ENCODE results near the gene CTNND2. TPM values are rescaled to one million over a fixed set of nuclear protein-coding genes. Genes with fewer than 3 reads are reported as not detected.
"Not testable (repeated sequence)": the region's sequence is repeated elsewhere in the genome, so short reads cannot be mapped to it uniquely, and the experiment has no call there.

Gene CTNND2
- total and polyA plus RNA-seq, 5 donors from 2014 or later = not detected

- no peaks in the 10 kb centered on the region for H3K36me3 Mint-ChIP-seq
- no peaks in the 10 kb centered on the region for H3K4me1 ChIP-seq (ENCODE audit: control insufficient read depth, insufficient read depth, low read length, poor library complexity, severe bottlenecking)
- H3K4me3 ChIP-seq (ENCODE audit: low read depth, low read length) = no peak overlapping the region
- no peak for DNase-seq
- H3K4me3 Mint-ChIP-seq = no peak overlapping the region
- H3K36me3 ChIP-seq (ENCODE audit: control insufficient read depth, insufficient read depth, low read length) = no peaks in the 10 kb centered on the region
- no peaks in the 10 kb centered on the region for H3K27me3 Mint-ChIP-seq
- H3K4me1 Mint-ChIP-seq = no peaks in the 10 kb centered on the region
- H3K27ac ChIP-seq (ENCODE audit: insufficient read depth, low read length, poor library complexity, severe bottlenecking) = no peak overlapping the region
- no peaks in the 10 kb centered on the region for H3K27me3 ChIP-seq (ENCODE audit: control insufficient read depth, insufficient read depth, low read length)
- ATAC-seq (ENCODE audit: low read depth in 2 of 2) = no peak
- no peak overlapping the region for H3K27ac Mint-ChIP-seq
- H3K9me3 Mint-ChIP-seq = peaks cover 0 to 16% (median 3%) of the 10 kb centered on the region in 7 donors
- peaks cover 0 to 8% of the 10 kb centered on the region in 2 experiments for H3K9me3 ChIP-seq (ENCODE audit: control insufficient read depth in 2 of 2, low read length in 2 of 2)
Measured at GRCh38 chr5:11072076-11072475, 832.2 kb downstream of the CTNND2 start.

GRCh38 chr5:11069041-11069440 lies 835.2 kb downstream of the CTNND2 start:
- H3K27me3 ChIP-seq (ENCODE audit: control insufficient read depth, insufficient read depth, low read length) = no peaks in the 10 kb centered on the region
- Mint-ChIP-seq H3K4me3 (no peak overlapping the region), H3K9me3 (peaks cover 0 to 16% (median 3%) of the 10 kb centered on the region in 7 donors), H3K27ac (no peak overlapping the region), H3K27me3 (no peaks in the 10 kb centered on the region), H3K36me3 (no peaks in the 10 kb centered on the region), H3K4me1 (no peaks in the 10 kb centered on the region)
- H3K9me3 ChIP-seq (ENCODE audit: control insufficient read depth in 2 of 2, low read length in 2 of 2) = peaks cover 0 to 8% of the 10 kb centered on the region in 2 experiments
- no peak overlapping the region for H3K27ac ChIP-seq (ENCODE audit: insufficient read depth, low read length, poor library complexity, severe bottlenecking)
- H3K4me3 ChIP-seq (ENCODE audit: low read depth, low read length) = no peak overlapping the region
- DNase-seq (no peak), ATAC-seq (ENCODE audit: low read depth in 2 of 2) (no peak)
- no peaks in the 10 kb centered on the region for H3K4me1 ChIP-seq (ENCODE audit: control insufficient read depth, insufficient read depth, low read length, poor library complexity, severe bottlenecking)
- no peaks in the 10 kb centered on the region for H3K36me3 ChIP-seq (ENCODE audit: control insufficient read depth, insufficient read depth, low read length)

GRCh38 chr5:11065723-11066122 lies 838.5 kb downstream of the CTNND2 start:
- H3K27me3 Mint-ChIP-seq; H3K27ac Mint-ChIP-seq; ATAC-seq (ENCODE audit: low read depth in 2 of 2); H3K4me1 Mint-ChIP-seq; H3K4me3 ChIP-seq (ENCODE audit: low read depth, low read length); H3K4me1 ChIP-seq (ENCODE audit: control insufficient read depth, insufficient read depth, low read length, poor library complexity, severe bottlenecking); H3K9me3 ChIP-seq (ENCODE audit: control insufficient read depth in 2 of 2, low read length in 2 of 2); H3K36me3 ChIP-seq (ENCODE audit: control insufficient read depth, insufficient read depth, low read length); H3K4me3 Mint-ChIP-seq; H3K27me3 ChIP-seq (ENCODE audit: control insufficient read depth, insufficient read depth, low read length); DNase-seq; H3K36me3 Mint-ChIP-seq; H3K27ac ChIP-seq (ENCODE audit: insufficient read depth, low read length, poor library complexity, severe bottlenecking): not testable (repeated sequence)
- peaks cover 0 to 16% (median 3%) of the 10 kb centered on the region in 7 donors for H3K9me3 Mint-ChIP-seq

- H3K4me1 ChIP-seq (ENCODE audit: control insufficient read depth, insufficient read depth, low read length, poor library complexity, severe bottlenecking) = no peaks in the 10 kb centered on the region
- no peaks in the 10 kb centered on the region for H3K36me3 ChIP-seq (ENCODE audit: control insufficient read depth, insufficient read depth, low read length)
- DNase-seq = no peak
- H3K27me3 ChIP-seq (ENCODE audit: control insufficient read depth, insufficient read depth, low read length) = no peaks in the 10 kb centered on the region
- Mint-ChIP-seq H3K4me3 (no peak overlapping the region), H3K27me3 (peaks cover 2% of the 10 kb centered on the region), H3K4me1 (no peaks in the 10 kb centered on the region), H3K36me3 (no peaks in the 10 kb centered on the region), H3K27ac (no peak overlapping the region), H3K9me3 (peaks cover 0 to 10% (median 1%) of the 10 kb centered on the region in 7 donors)
- H3K27ac ChIP-seq (ENCODE audit: insufficient read depth, low read length, poor library complexity, severe bottlenecking) = no peak overlapping the region
- no peak overlapping the region for H3K4me3 ChIP-seq (ENCODE audit: low read depth, low read length)
- H3K9me3 ChIP-seq (ENCODE audit: control insufficient read depth in 2 of 2, low read length in 2 of 2) = peaks cover 0 to 4% of the 10 kb centered on the region in 2 experiments
- ATAC-seq (ENCODE audit: low read depth in 2 of 2) = no peak
Measured at GRCh38 chr5:11064763-11065450, 839.3 kb downstream of the CTNND2 start.

- no peak for DNase-seq
- H3K4me3 Mint-ChIP-seq = no peak overlapping the region
- ATAC-seq (ENCODE audit: low read depth in 2 of 2) = no peak
- H3K27ac ChIP-seq (ENCODE audit: insufficient read depth, low read length, poor library complexity, severe bottlenecking) = no peak overlapping the region
- H3K27ac Mint-ChIP-seq = no peak overlapping the region
- no peaks in the 10 kb centered on the region for H3K4me1 Mint-ChIP-seq
- no peaks in the 10 kb centered on the region for H3K36me3 ChIP-seq (ENCODE audit: control insufficient read depth, insufficient read depth, low read length)
- no peaks in the 10 kb centered on the region for H3K27me3 ChIP-seq (ENCODE audit: control insufficient read depth, insufficient read depth, low read length)
- H3K4me1 ChIP-seq (ENCODE audit: control insufficient read depth, insufficient read depth, low read length, poor library complexity, severe bottlenecking) = no peaks in the 10 kb centered on the region
- H3K27me3 Mint-ChIP-seq = peaks cover 4% of the 10 kb centered on the region
- H3K36me3 Mint-ChIP-seq = no peaks in the 10 kb centered on the region
- no peak overlapping the region for H3K4me3 ChIP-seq (ENCODE audit: low read depth, low read length)
- H3K9me3 Mint-ChIP-seq = peaks cover 0 to 2% (median 0%) of the 10 kb centered on the region in 7 donors
- no peaks in the 10 kb centered on the region for H3K9me3 ChIP-seq (ENCODE audit: control insufficient read depth in 2 of 2, low read length in 2 of 2)
Measured at GRCh38 chr5:11062397-11062796, 841.8 kb downstream of the CTNND2 start.

- no peaks in the 10 kb centered on the region for H3K27me3 ChIP-seq (ENCODE audit: control insufficient read depth, insufficient read depth, low read length)
- H3K27ac ChIP-seq (ENCODE audit: insufficient read depth, low read length, poor library complexity, severe bottlenecking) = no peak overlapping the region
- Mint-ChIP-seq H3K4me3 (no peak overlapping the region), H3K9me3 (peaks cover 0 to 5% (median 0%) of the 10 kb centered on the region in 7 donors), H3K27ac (no peak overlapping the region), H3K4me1 (no peaks in the 10 kb centered on the region), H3K36me3 (no peaks in the 10 kb centered on the region), H3K27me3 (peaks cover 9% of the 10 kb centered on the region)
- no peak for ATAC-seq (ENCODE audit: low read depth in 2 of 2)
- H3K9me3 ChIP-seq (ENCODE audit: control insufficient read depth in 2 of 2, low read length in 2 of 2) = no peaks in the 10 kb centered on the region
- H3K36me3 ChIP-seq (ENCODE audit: control insufficient read depth, insufficient read depth, low read length) = no peaks in the 10 kb centered on the region
- no peak for DNase-seq
- H3K4me3 ChIP-seq (ENCODE audit: low read depth, low read length) = no peak overlapping the region
- H3K4me1 ChIP-seq (ENCODE audit: control insufficient read depth, insufficient read depth, low read length, poor library complexity, severe bottlenecking) = no peaks in the 10 kb centered on the region
Measured at GRCh38 chr5:11056560-11056959, 847.7 kb downstream of the CTNND2 start.

GRCh38 chr5:11054014-11054413 lies 850.2 kb downstream of the CTNND2 start:
- Histone ChIP-seq H3K4me3 (ENCODE audit: low read depth, low read length) (no peak overlapping the region), H3K27ac (ENCODE audit: insufficient read depth, low read length, poor library complexity, severe bottlenecking) (no peak overlapping the region), H3K4me1 (ENCODE audit: control insufficient read depth, insufficient read depth, low read length, poor library complexity, severe bottlenecking) (no peaks in the 10 kb centered on the region), H3K27me3 (ENCODE audit: control insufficient read depth, insufficient read depth, low read length) (no peaks in the 10 kb centered on the region), H3K36me3 (ENCODE audit: control insufficient read depth, insufficient read depth, low read length) (no peaks in the 10 kb centered on the region), H3K9me3 (ENCODE audit: control insufficient read depth in 2 of 2, low read length in 2 of 2) (no peaks in the 10 kb centered on the region)
- no peak overlapping the region for H3K27ac Mint-ChIP-seq
- DNase-seq (no peak), ATAC-seq (ENCODE audit: low read depth in 2 of 2) (no peak)
- peaks cover 0 to 5% (median 0%) of the 10 kb centered on the region in 7 donors for H3K9me3 Mint-ChIP-seq
- peaks cover 5% of the 10 kb centered on the region for H3K27me3 Mint-ChIP-seq
- H3K4me1 Mint-ChIP-seq = no peaks in the 10 kb centered on the region
- H3K4me3 Mint-ChIP-seq = no peak overlapping the region
- H3K36me3 Mint-ChIP-seq = no peaks in the 10 kb centered on the region

GRCh38 chr5:11052871-11053270 lies 851.4 kb downstream of the CTNND2 start:
- Mint-ChIP-seq H3K27me3 (peaks cover 5% of the 10 kb centered on the region), H3K4me1 (no peaks in the 10 kb centered on the region), H3K27ac (no peak overlapping the region), H3K4me3 (no peak overlapping the region), H3K36me3 (no peaks in the 10 kb centered on the region), H3K9me3 (peaks cover 0 to 5% (median 0%) of the 10 kb centered on the region in 7 donors)
- Histone ChIP-seq H3K4me1 (ENCODE audit: control insufficient read depth, insufficient read depth, low read length, poor library complexity, severe bottlenecking) (no peaks in the 10 kb centered on the region), H3K27ac (ENCODE audit: insufficient read depth, low read length, poor library complexity, severe bottlenecking) (no peak overlapping the region), H3K36me3 (ENCODE audit: control insufficient read depth, insufficient read depth, low read length) (no peaks in the 10 kb centered on the region), H3K4me3 (ENCODE audit: low read depth, low read length) (no peak overlapping the region), H3K27me3 (ENCODE audit: control insufficient read depth, insufficient read depth, low read length) (no peaks in the 10 kb centered on the region), H3K9me3 (ENCODE audit: control insufficient read depth in 2 of 2, low read length in 2 of 2) (no peaks in the 10 kb centered on the region)
- DNase-seq = no peak
- ATAC-seq (ENCODE audit: low read depth in 2 of 2) = no peak
